GM18907 (cell line): ENCODE data around the gene CLBA1.

Experiments used
- ATAC-seq: cut with Tn5 transposase; IDR thresholded peaks from one replicate; pipeline ENCODE4 v1.9.1; 2021; ENCODE audit warnings: mild to moderate bottlenecking, moderate library complexity; ENCODE audit not compliant: unreplicated experiment

The CLBA1 gene

GRCh38 chr14:105042813-105043212 is 57.2 kb downstream of the CLBA1 start:
- ATAC-seq = no peak

GRCh38 chr14:105043641-105044040 is 58.1 kb downstream of the CLBA1 start:
- ATAC-seq = no peak
